GM21515 (cell line): Measurements from ENCODE around the gene DHRS7B.
"Not testable (repeated sequence)": the region's sequence is repeated elsewhere in the genome, so short reads cannot be mapped to it uniquely, and the experiment has no call there.

Experiments used
- ATAC-seq: cut with Tn5 transposase; IDR thresholded peaks from one replicate; pipeline ENCODE4 v1.9.1; 2021; ENCODE audit not compliant: unreplicated experiment

DHRS7B gene

GRCh38 chr17:21107067-21107650, 19.6 kb upstream of the DHRS7B start:
- ATAC-seq, result not testable (repeated sequence)

DNA sequence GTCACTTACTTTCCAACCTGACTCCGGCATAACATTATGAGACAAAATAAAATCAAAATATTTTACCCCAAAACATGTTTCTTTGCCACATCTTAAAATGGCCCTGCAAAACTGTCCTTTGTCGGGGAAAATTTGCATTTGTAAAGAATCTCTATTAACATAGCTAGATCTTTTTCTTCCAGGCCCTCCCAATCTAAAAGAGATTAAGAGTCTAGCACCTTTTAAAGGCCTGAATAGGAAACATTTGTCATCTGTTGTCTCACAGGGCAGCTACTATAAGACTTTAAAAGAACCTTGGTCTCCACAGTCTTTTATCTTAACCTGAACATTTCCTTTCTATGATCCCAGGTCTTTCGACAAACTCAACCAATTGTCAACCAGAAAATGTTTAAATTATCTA, 18.1 kb upstream of the DHRS7B start:
- ATAC-seq, result no peak

DNA sequence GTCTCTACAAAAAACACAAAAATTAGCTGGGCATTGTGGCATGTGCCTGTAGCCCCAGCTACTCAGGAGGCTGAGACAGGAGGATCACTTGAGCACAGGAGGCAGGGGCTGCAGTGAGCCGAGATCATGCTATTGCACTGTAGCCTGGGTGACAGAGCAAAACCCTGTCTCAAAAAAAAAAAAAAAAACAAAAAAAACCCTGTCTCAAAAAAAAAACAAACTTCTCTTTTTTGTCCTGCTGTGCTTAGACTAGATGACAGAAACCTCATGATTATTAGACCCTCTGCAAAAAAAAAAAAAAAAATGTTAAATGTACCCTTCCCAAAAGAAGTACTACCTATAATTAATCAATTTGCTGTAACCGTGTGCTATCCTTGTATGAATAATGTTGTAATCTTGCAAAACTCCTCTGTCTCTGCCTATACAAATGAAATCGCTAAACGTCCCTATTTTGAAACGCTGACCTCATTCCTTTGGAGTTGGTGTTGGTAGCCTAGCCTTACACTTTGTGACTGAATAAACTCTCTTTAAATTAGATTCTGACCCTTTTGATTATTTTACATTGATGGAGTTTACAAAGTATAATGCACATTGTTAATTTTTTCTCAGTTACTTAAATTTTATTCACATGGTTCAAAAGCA, 13.6 kb upstream of the DHRS7B start:
- no peak for ATAC-seq

GRCh38 chr17:21113716-21114115, 13.0 kb upstream of the DHRS7B start:
- ATAC-seq, result no peak

GRCh38 chr17:21114791-21115190, 12.0 kb upstream of the DHRS7B start:
- not testable (repeated sequence) for ATAC-seq

DNA sequence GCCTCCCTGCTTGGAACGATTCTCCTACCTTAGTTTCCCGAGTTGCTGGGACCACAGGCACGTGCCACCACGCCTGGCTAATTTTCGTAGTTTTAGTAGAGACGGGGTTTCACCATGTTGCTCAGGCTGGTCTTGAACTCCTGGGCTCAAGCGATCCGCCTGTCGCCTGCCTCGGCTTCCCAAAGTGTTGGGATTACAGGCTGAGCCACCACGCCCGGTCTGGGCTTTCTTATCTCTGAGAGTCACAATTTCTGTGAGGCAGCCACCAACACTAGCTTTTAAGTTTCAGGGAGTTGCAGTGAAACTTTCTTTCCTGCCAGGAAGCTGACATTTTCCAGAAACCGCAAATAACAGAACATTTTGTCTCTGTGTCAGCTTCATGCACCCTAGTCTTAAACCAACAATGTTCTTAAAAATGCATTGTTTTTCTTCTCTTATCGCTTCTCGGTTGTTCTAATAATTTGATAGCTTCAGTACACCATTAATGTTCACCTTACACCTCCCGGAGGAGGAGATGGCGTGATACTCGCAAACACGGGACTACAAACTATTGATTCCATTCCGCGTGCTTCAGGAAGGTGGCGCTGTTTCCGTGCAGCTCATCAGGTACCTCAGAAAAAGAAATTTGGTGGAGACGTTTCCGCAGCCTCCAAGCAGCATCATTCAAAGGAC, 7.4 kb upstream of the DHRS7B start:
- no peak for ATAC-seq

GRCh38 chr17:21119919-21120249, 6.9 kb upstream of the DHRS7B start:
- no peak for ATAC-seq

- no peak for ATAC-seq
These were observed 2.7 kb upstream of the DHRS7B start for GRCh38 chr17:21124086-21124485.

DNA sequence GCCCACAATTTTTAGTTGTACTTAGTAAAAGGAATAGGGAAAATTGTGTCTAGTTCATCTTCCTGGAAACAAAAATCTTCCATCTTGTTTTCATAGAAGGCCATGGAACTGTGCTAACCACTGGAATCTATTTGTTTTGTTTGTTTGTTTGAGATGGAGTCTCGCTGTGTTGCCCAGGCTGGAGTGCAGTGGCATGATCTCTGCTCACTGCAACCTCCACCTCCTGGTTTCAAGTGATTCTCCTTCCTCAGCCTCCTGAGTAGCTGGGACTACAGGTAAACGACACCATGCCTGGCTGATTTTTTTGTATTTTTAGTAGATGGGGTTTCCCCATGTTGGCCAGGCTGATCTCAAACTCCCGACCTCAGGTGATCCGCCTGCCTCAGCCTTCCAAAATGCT, 2.2 kb upstream of the DHRS7B start:
- not testable (repeated sequence) for ATAC-seq

GRCh38 chr17:21125862-21126261, 902 bp upstream of the DHRS7B start:
- no peak for ATAC-seq

- ATAC-seq, result no peak
These were observed 829 bp downstream of the DHRS7B start for GRCh38 chr17:21127509-21128077.

DNA sequence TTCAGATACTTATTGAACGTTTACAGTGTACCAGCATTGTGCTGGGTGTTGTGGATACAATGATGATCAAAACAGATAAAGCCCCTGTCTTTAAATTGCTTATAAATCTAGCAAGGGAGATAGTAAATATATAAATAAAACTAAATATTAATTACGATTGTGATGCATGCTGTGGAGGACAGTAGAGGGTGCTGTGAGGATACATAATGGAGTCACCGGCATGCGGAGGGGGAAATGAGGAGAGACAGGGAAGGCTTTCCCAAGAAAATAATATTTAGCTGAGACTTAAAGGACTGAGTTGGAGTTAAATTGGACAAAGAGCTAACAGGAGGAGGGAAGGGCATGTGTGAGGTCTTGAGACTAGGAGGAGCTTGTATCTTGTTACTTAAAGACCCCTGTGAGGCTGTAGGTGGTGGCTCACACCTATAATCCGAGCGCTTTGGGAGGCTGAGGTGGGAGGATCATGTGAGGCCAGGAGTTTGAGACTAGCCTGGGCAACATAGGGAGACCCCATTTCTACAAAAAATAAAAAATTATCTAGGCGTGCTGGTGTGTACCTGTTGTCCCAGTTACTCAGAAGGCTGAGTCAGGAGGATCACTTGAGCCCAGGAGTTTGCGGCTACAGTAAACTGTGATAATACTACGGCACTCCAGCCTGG, 2.4 kb downstream of the DHRS7B start:
- no peak for ATAC-seq

DNA sequence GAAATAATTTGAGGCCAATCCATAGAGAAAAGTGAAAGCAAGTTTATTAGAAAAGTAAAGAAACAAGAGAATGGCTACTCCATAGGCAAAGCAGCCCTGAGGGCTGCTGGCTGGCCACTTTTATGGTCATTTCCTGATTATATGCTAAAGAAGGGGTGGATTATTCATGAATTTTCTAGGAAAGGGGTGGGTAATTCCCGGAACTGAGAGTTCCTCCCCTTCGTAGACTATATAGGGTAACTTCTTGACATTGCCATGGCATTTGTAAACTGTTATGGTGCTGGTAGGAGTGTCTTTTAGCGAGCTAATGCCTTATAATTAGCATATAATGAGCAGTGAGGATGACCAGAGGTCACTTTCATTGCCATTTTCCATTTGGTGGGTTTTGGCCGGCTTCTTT, 4.4 kb downstream of the DHRS7B start:
- ATAC-seq, result no peak

DNA sequence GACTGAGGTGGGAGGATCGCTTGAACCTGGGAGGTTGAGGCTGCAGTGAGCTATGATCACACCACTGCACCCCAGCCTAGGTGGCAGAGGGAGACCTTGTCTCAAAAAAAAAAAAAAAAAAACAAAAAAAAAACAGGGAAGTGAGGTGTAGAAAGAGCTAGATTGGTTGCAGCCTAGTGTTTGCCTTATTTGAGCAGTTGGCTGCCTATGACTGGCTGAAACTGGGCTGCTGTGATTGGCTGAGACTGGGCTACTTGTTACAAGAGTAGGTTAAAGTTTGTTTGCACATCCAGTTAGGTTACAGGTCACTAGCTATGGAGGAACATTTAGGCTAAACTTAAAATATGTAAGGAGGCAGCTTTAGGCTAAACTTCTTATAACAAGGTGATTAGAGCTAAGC, 5.7 kb downstream of the DHRS7B start:
- no peak for ATAC-seq

DNA sequence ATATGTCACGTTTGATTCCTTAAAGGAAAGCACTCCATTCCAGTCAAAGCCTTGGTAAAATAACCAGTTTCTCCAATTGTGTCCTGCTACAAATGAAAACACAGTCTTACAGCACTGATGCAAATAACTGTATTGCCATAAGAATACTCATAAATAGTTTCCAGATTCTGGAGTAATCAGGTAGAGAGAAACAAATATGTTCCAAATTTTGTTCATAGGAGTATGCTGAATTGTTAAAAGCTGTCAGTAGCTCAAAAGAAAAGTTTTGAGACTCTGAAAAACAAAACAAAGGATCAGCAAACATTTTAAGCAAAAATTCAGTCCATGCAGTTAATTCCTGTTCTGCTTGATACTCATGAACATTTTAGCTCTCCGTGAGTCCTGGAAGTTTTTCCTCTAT, 7.8 kb downstream of the DHRS7B start:
- ATAC-seq, result no peak

- ATAC-seq, result no peak
These were observed 14.1 kb downstream of the DHRS7B start for GRCh38 chr17:21140911-21141310.

- ATAC-seq, result no peak
These were observed 14.6 kb downstream of the DHRS7B start for GRCh38 chr17:21141331-21141730.

DNA sequence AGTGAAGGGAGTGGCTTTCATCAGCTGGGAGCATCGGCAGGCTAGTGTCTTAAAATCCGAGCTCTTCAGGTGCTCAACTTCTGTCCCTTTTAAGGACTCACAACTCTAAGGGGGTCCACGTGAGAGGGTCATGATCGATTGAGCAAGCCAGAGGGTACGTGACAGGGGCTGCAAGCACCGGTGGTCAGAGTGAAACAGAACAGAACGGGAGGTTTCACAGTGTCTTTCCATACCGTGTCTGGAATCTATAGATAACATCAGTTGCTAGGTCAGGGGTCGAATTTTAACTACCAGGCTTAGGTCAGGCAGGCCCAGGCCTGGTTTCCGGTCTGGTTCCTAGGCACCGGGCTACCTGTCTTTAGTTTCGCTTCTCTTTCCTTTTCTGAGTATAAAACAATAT, 15.3 kb downstream of the DHRS7B start:
- ATAC-seq, result not testable (repeated sequence)

GRCh38 chr17:21143695-21144094, 16.9 kb downstream of the DHRS7B start:
- no peak for ATAC-seq

GRCh38 chr17:21144299-21144698, 17.5 kb downstream of the DHRS7B start:
- ATAC-seq, result not testable (repeated sequence)

DNA sequence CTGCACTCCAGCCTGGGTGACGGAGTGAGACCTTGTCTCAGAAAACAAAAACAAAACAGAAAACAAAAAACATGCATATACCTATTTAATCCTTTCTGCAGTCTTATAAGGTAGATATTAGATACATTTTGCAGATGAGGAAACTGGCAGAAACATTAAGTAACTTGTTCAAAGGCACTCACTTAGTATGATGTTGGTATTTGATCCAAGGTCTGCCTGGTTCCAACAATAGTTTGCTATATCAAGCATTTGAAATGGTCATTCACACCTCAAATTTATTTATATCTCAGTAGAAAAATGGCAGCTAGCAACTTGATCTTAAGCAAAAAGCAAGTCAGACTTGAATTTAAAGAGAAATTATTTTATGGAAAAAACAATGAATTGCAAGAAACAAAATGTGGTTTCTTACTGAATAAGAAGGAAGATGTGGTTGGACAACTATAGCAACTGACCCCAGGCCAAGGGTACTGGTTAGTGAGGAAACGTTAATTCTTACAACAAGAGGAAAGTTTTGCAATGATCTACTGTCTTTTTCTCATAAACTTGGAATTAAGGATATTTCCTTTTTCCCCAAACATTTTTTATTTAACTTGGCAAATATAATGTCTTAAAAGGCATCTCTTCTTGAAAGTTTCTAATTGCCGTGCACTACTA, 19.7 kb downstream of the DHRS7B start:
- no peak for ATAC-seq
